Activated CD8-positive, alpha-beta T cell treated with anti-CD3 and anti-CD28 coated beads, Interleukin-2, amount 10 ng/mL, durations not matched to agents 7 days and 5 days (primary cell): ENCODE results near the gene RASA2. TPM values are rescaled to one million over a fixed set of nuclear protein-coding genes. Genes with fewer than 3 reads are reported as not detected.

Experiments
- ATAC-seq: fragments of 150-1000 bp; cut with Tn5 transposase; one replicate; pipeline ENCODE4 v1.10.0; 2021; ENCODE audit warnings: moderate library complexity
- CTCF ChIA-PET: fragments of 350-600 bp; sonication (Branson Sonifier 250); formaldehyde crosslinking; loops from one replicate; lab custom pipeline; 2021; ENCODE audit warnings: antibody characterized with exemption; lab: Charles Lee
- POLR2A ChIA-PET: fragments of 350-600 bp; sonication (Branson Sonifier 250); formaldehyde crosslinking; loops from one replicate; lab custom pipeline; 2021; ENCODE audit warnings: antibody characterized with exemption; lab: Charles Lee
- DNase-seq: peaks from one replicate; pipeline ENCODE4 v3.0.0-alpha.2; 2020
- H3K27ac Mint-ChIP-seq: one replicate; pipeline ENCODE4 v1.8.0; 2021; ENCODE audit warnings: mild to moderate bottlenecking, mixed read lengths
- H3K27me3 Mint-ChIP-seq: one replicate; pipeline ENCODE4 v1.8.0; 2021; ENCODE audit warnings: low read depth, mixed read lengths
- H3K36me3 Mint-ChIP-seq: one replicate; pipeline ENCODE4 v1.8.0; 2021; ENCODE audit warnings: low read depth, mixed read lengths
- H3K4me1 Mint-ChIP-seq: one replicate; pipeline ENCODE4 v1.8.0; 2021; ENCODE audit warnings: low read depth, mixed read lengths
- H3K4me3 Mint-ChIP-seq: one replicate; pipeline ENCODE4 v1.8.0; 2021; ENCODE audit warnings: mild to moderate bottlenecking, mixed read lengths
- H3K9me3 Mint-ChIP-seq: one replicate; pipeline ENCODE4 v1.8.0; 2022; ENCODE audit warnings: mixed read lengths; ENCODE audit not compliant: insufficient read depth
- total RNA-seq, 2 experiments: library from RNA; stranded (reverse); gene quantifications; one replicate each; pipeline ENCODE4 v1.2.3, GENCODE V29; 2021

RASA2 gene
- total RNA-seq, 2 experiments from 2014 or later, result 56.8 to 60.2 TPM

- H3K4me1 Mint-ChIP-seq, result peaks cover 3% of the 10 kb centered on the region
- POLR2A ChIA-PET, result no interaction called here
- no peaks in the 10 kb centered on the region for H3K9me3 Mint-ChIP-seq
- no peak overlapping the region for H3K27ac Mint-ChIP-seq
- CTCF ChIA-PET, result no interaction called here
- ATAC-seq (no peak), DNase-seq (no peak)
- H3K27me3 Mint-ChIP-seq, result peaks cover 6% of the 10 kb centered on the region
- H3K4me3 Mint-ChIP-seq, result no peak overlapping the region
- no peaks in the 10 kb centered on the region for H3K36me3 Mint-ChIP-seq
These were observed 160.1 kb downstream of the RASA2 start for GRCh38 chr3:141646760-141647561.

- no peak overlapping the region for H3K4me3 Mint-ChIP-seq
- peaks cover 3% of the 10 kb centered on the region for H3K4me1 Mint-ChIP-seq
- POLR2A ChIA-PET, result no interaction called here
- H3K27me3 Mint-ChIP-seq, result peaks cover 7% of the 10 kb centered on the region
- DNase-seq (no peak), ATAC-seq (no peak)
- H3K27ac Mint-ChIP-seq, result no peak overlapping the region
- CTCF ChIA-PET, result no interaction called here
- no peaks in the 10 kb centered on the region for H3K36me3 Mint-ChIP-seq
- H3K9me3 Mint-ChIP-seq, result no peaks in the 10 kb centered on the region
These were observed 160.7 kb downstream of the RASA2 start for GRCh38 chr3:141647562-141647915.

- ATAC-seq (no peak), DNase-seq (no peak)
- no peaks in the 10 kb centered on the region for H3K9me3 Mint-ChIP-seq
- CTCF ChIA-PET, result no interaction called here
- H3K36me3 Mint-ChIP-seq, result no peaks in the 10 kb centered on the region
- peaks cover 7% of the 10 kb centered on the region for H3K27me3 Mint-ChIP-seq
- POLR2A ChIA-PET, result no interaction called here
- H3K27ac Mint-ChIP-seq, result no peak overlapping the region
- peaks cover 3% of the 10 kb centered on the region for H3K4me1 Mint-ChIP-seq
- no peak overlapping the region for H3K4me3 Mint-ChIP-seq
These were observed 161.5 kb downstream of the RASA2 start for GRCh38 chr3:141648055-141648910.

- no peak for ATAC-seq
- ChIA-PET CTCF (no interaction called here), POLR2A (no interaction called here)
- H3K4me1 Mint-ChIP-seq, result peaks cover under 1% of the 10 kb centered on the region
- no peak for DNase-seq
- H3K36me3 Mint-ChIP-seq, result no peaks in the 10 kb centered on the region
- H3K27ac Mint-ChIP-seq, result no peak overlapping the region
- no peaks in the 10 kb centered on the region for H3K9me3 Mint-ChIP-seq
- H3K27me3 Mint-ChIP-seq, result peaks cover 10% of the 10 kb centered on the region
- no peak overlapping the region for H3K4me3 Mint-ChIP-seq
These were observed 163.0 kb downstream of the RASA2 start for GRCh38 chr3:141649871-141650270.

- Mint-ChIP-seq H3K4me1 (no peaks in the 10 kb centered on the region), H3K27ac (no peak overlapping the region), H3K4me3 (no peak overlapping the region), H3K36me3 (no peaks in the 10 kb centered on the region), H3K9me3 (no peaks in the 10 kb centered on the region), H3K27me3 (peaks cover 10% of the 10 kb centered on the region)
- ChIA-PET CTCF (no interaction called here), POLR2A (no interaction called here)
- ATAC-seq (no peak), DNase-seq (no peak)
These were observed 164.0 kb downstream of the RASA2 start for GRCh38 chr3:141650783-141651182.

GRCh38 chr3:141651409-141651808, 164.6 kb downstream of the RASA2 start:
- H3K4me1 Mint-ChIP-seq, result no peaks in the 10 kb centered on the region
- no peak for DNase-seq
- H3K4me3 Mint-ChIP-seq, result no peak overlapping the region
- ChIA-PET CTCF (no interaction called here), POLR2A (no interaction called here)
- H3K9me3 Mint-ChIP-seq, result no peaks in the 10 kb centered on the region
- no peak for ATAC-seq
- H3K27ac Mint-ChIP-seq, result no peak overlapping the region
- no peaks in the 10 kb centered on the region for H3K36me3 Mint-ChIP-seq
- H3K27me3 Mint-ChIP-seq, result peaks cover 12% of the 10 kb centered on the region

- Mint-ChIP-seq H3K27ac (no peak overlapping the region), H3K9me3 (peaks cover 3% of the 10 kb centered on the region), H3K4me1 (no peaks in the 10 kb centered on the region), H3K4me3 (no peak overlapping the region), H3K27me3 (peaks cover 20% of the 10 kb centered on the region), H3K36me3 (no peaks in the 10 kb centered on the region)
- ChIA-PET CTCF (no interaction called here), POLR2A (no interaction called here)
- DNase-seq (no peak), ATAC-seq (no peak)
These were observed 165.5 kb downstream of the RASA2 start for GRCh38 chr3:141652349-141652748.

GRCh38 chr3:141653847-141654246, 167.0 kb downstream of the RASA2 start:
- Mint-ChIP-seq H3K27ac (no peak overlapping the region), H3K4me1 (no peaks in the 10 kb centered on the region), H3K4me3 (no peak overlapping the region), H3K36me3 (no peaks in the 10 kb centered on the region), H3K27me3 (peaks cover 34% of the 10 kb centered on the region), H3K9me3 (peaks cover 4% of the 10 kb centered on the region)
- no peak for ATAC-seq
- no peak for DNase-seq
- POLR2A ChIA-PET, result no interaction called here
- CTCF ChIA-PET, result interaction anchor here (1.2 kb wide), 1 partner anchor 193 kb away, joined by 3 read pairs; no protein-coding TSS in a partner anchor

- Mint-ChIP-seq H3K4me3 (no peak overlapping the region), H3K9me3 (peaks cover 4% of the 10 kb centered on the region), H3K27ac (no peak overlapping the region), H3K27me3 (peaks cover 50% of the 10 kb centered on the region), H3K36me3 (no peaks in the 10 kb centered on the region), H3K4me1 (peaks cover 6% of the 10 kb centered on the region)
- ATAC-seq (no peak), DNase-seq (no peak)
- CTCF ChIA-PET, result no interaction called here
- POLR2A ChIA-PET, result no interaction called here
These were observed 169.0 kb downstream of the RASA2 start for GRCh38 chr3:141655801-141656200.

- H3K4me3 Mint-ChIP-seq, result no peak overlapping the region
- ATAC-seq (no peak), DNase-seq (no peak)
- no peaks in the 10 kb centered on the region for H3K36me3 Mint-ChIP-seq
- H3K27ac Mint-ChIP-seq, result no peak overlapping the region
- peaks cover 6% of the 10 kb centered on the region for H3K4me1 Mint-ChIP-seq
- H3K9me3 Mint-ChIP-seq, result peaks cover 4% of the 10 kb centered on the region
- ChIA-PET CTCF (no interaction called here), POLR2A (no interaction called here)
- H3K27me3 Mint-ChIP-seq, result peaks cover 53% of the 10 kb centered on the region
These were observed 169.9 kb downstream of the RASA2 start for GRCh38 chr3:141656771-141657170.

GRCh38 chr3:141657516-141657915, 170.7 kb downstream of the RASA2 start:
- no peak overlapping the region for H3K4me3 Mint-ChIP-seq
- peaks cover 56% of the 10 kb centered on the region for H3K27me3 Mint-ChIP-seq
- ATAC-seq (no peak), DNase-seq (no peak)
- peaks cover 6% of the 10 kb centered on the region for H3K4me1 Mint-ChIP-seq
- ChIA-PET CTCF (no interaction called here), POLR2A (no interaction called here)
- H3K36me3 Mint-ChIP-seq, result no peaks in the 10 kb centered on the region
- no peak overlapping the region for H3K27ac Mint-ChIP-seq
- H3K9me3 Mint-ChIP-seq, result peaks cover 4% of the 10 kb centered on the region
